K562 (cell line): ENCODE results near the gene NCAPG2. TPM values are rescaled to one million over a fixed set of nuclear protein-coding genes. Genes with fewer than 3 reads are reported as not detected.
A peak's percentile ranks its signal among the peaks of the same experiment; 100 is the strongest.

ENCODE experiments used
- ARID4B ChIP-seq: sonication (generic); formaldehyde crosslinking; IDR thresholded peaks from 2 replicates; pipeline ENCODE4 v1.8.0; 2022; ENCODE audit warnings: mild to moderate bottlenecking, missing genetic modification reagents
- ATF7 ChIP-seq: fragments of 450-650 bp; IDR thresholded peaks from 2 replicates; pipeline ENCODE4 v1.7.1; 2014; ENCODE audit warnings: mild to moderate bottlenecking, moderate library complexity
- CBFA2T2 ChIP-seq: fragments of 450-650 bp; conservative IDR thresholded peaks from 2 replicates; pipeline ENCODE4 v1.6.1; 2017; ENCODE audit warnings: mild to moderate bottlenecking
- CREB3 ChIP-seq: fragments of 450-650 bp; conservative IDR thresholded peaks from 2 replicates; pipeline ENCODE4 v1.6.1; 2016; ENCODE audit warnings: missing genetic modification characterization, low read depth, mild to moderate bottlenecking, missing compliant biosample characterization, moderate library complexity
- DPF2 ChIP-seq: fragments of 450-650 bp; IDR thresholded peaks from 2 replicates; pipeline ENCODE4 v1.6.1; 2016
- ETV5 ChIP-seq: sonication (generic); formaldehyde crosslinking; IDR thresholded peaks from 2 replicates; pipeline ENCODE4 v1.4.0; 2020; ENCODE audit warnings: low read depth, mild to moderate bottlenecking, missing genetic modification reagents
- FOSL1 ChIP-seq: fragments of 200-800 bp; sonication (Bioruptor generic); conservative IDR thresholded peaks from 2 replicates; pipeline ENCODE4 v1.6.1; 2016; ENCODE audit warnings: missing genetic modification characterization, missing compliant biosample characterization
- GABPB1 ChIP-seq: sonication (generic); formaldehyde crosslinking; IDR thresholded peaks from 2 replicates; pipeline ENCODE4 v1.8.0; 2022; ENCODE audit warnings: mild to moderate bottlenecking, missing genetic modification reagents
- GATAD2B ChIP-seq: fragments of 450-650 bp; IDR thresholded peaks from 2 replicates; pipeline ENCODE4 v1.6.1; 2017; ENCODE audit warnings: mild to moderate bottlenecking, borderline replicate concordance
- JUN ChIP-seq, 2 experiments: sonication (generic) in 1 of 2; formaldehyde crosslinking in 1 of 2; IDR thresholded peaks; 2 replicates each; pipeline versions ENCODE4 v1.6.1 to v1.8.0; 2012 to 2022; ENCODE audit warnings: borderline replicate concordance in 2 of 2, mild to moderate bottlenecking in 2 of 2, improper control_type of control experiment in 1 of 2, low read depth in 1 of 2, low read length in 1 of 2, missing genetic modification reagents in 1 of 2
- MAX ChIP-seq: sonication (generic); formaldehyde crosslinking; IDR thresholded peaks from 2 replicates; pipeline ENCODE4 v1.9.0; 2022; ENCODE audit warnings: mild to moderate bottlenecking, missing genetic modification reagents
- NFE2 ChIP-seq: IDR thresholded peaks from 2 replicates; pipeline ENCODE4 v1.6.1; 2014; ENCODE audit warnings: antibody characterized with exemption, low read depth
- POLR2A ChIP-seq: fragments of 450-650 bp; conservative IDR thresholded peaks from 2 replicates; pipeline ENCODE4 v1.6.1; 2016
- SP2 ChIP-seq: IDR thresholded peaks from 2 replicates; pipeline ENCODE4 v1.6.1; 2011; ENCODE audit warnings: mild to moderate bottlenecking, low read depth, low read length, moderate library complexity; ENCODE audit not compliant: poor library complexity, severe bottlenecking; ENCODE audit errors: extremely low read depth
- TRIM28 ChIP-seq: fragments of 450-650 bp; IDR thresholded peaks from 2 replicates; pipeline ENCODE4 v1.6.1; 2017
- ZBTB34 ChIP-seq: fragments of 250-450 bp; sonication (Bioruptor Pico); IDR thresholded peaks from 2 replicates; pipeline ENCODE4 v1.8.0; 2021; ENCODE audit warnings: mild to moderate bottlenecking, moderate library complexity
- polyA plus RNA-seq, 8 experiments: library from polyadenylated mRNA; depleted of rRNA in 4 of 8; stranded (reverse) in 5 of 8; unstranded in 3 of 8; fragments of >200 nt; fragmentation: Nextera tagmentation in 2 of 8; fragmentation: Illumina TruSeq in 1 of 8; extraction: Ambion mirVana in 2 of 8; extraction: Trizol in 1 of 8; gene quantifications; 2 replicates each; pipeline versions ENCODE4 v1.2.1 to v1.2.3, GENCODE V29; 2011 to 2014; ENCODE audit warnings: inconsistent platforms in 1 of 8, missing spikeins in 1 of 8
- total RNA-seq, 7 experiments: library from RNA; depleted of rRNA in 6 of 7; stranded (reverse); fragments of >200 nt in 6 of 7; fragmentation: Illumina TruSeq in 2 of 7; extraction: Trizol in 2 of 7; gene quantifications; 2 replicates each; pipeline versions ENCODE4 v1.2.1 to v1.2.3, GENCODE V29; 2011 to 2021; ENCODE audit warnings: low replicate concordance in 1 of 7

The NCAPG2 gene
- total and polyA plus RNA-seq, 9 of the 15 experiments (the other 6 are each of a cell fraction or from before 2014, with no cell fraction given), result 21.5 to 127 (median 86.1) TPM

GRCh38 chr7:158710651-158711102, 6.1 kb upstream of the NCAPG2 start (continued):
- TF ChIP-seq ARID4B (no peak), GATAD2B (no peak), CBFA2T2 (0 out of 2 replicates have a peak, but pooled peaks have one; percentile 32), FOSL1 (tag) (peak; percentile 75), JUN (IDR thresholded peaks at IDR 0.05; ENCODE audit: borderline replicate concordance, low read depth, low read length) (no peak), JUN (CRISPR knock-in tag; IDR thresholded peaks at IDR 0.05; ENCODE audit: borderline replicate concordance) (peak; percentile 79; the same call in 1 of the 2 replicates), NFE2 (no peak), ZBTB34 (CRISPR knock-in tag) (peak; percentile 93), POLR2A (no peak), DPF2 (peak; percentile 47), ATF7 (peak; percentile 56; the same call in 1 of the 2 replicates), MAX (CRISPR knock-in tag) (peak; percentile 71), ETV5 (CRISPR knock-in tag) (0 out of 2 replicates have a peak, but pooled peaks have one; percentile 33), TRIM28 (no peak), CREB3 (tag) (no peak), SP2 (no peak), GABPB1 (peak; percentile 68)
